GM12878 (cell line): ENCODE results near the gene PRCD. TPM values are rescaled to one million over a fixed set of nuclear protein-coding genes. Genes with fewer than 3 reads are reported as not detected.
"Not testable (repeated sequence)": the region's sequence is repeated elsewhere in the genome, so short reads cannot be mapped to it uniquely, and the experiment has no call there.

Experiments used
- ATAC-seq: fragments of 200-7000 bp; cut with Tn5 transposase; 3 replicates; pipeline ENCODE4 v1.9.1; 2020; ENCODE audit warnings: mild to moderate bottlenecking, moderate library complexity
- BruUV-seq: library from RNA; stranded (reverse); fragments of 400-500 nt; replicated peaks from 2 replicates; lab custom pipeline; 2021; lab: Mats Ljungman, UMichigan
- CTCF ChIA-PET: fragments of 300-600 bp; sonication (Branson Sonifier 250); formaldehyde crosslinking; extraction: SDS; loops from one replicate; lab custom pipeline; 2021; ENCODE audit warnings: inconsistent platforms; lab: Yijun Ruan, JAX
- POLR2A ChIA-PET: fragments of 350-600 bp; formaldehyde crosslinking; extraction: SDS; loops from one replicate; lab custom pipeline; 2021; ENCODE audit warnings: inconsistent platforms; lab: Charles Lee
- RAD21 ChIA-PET: fragments of 300-600 bp; sonication (Branson Sonifier 250); formaldehyde crosslinking; loops from one replicate; lab custom pipeline; 2023; ENCODE audit warnings: antibody characterized with exemption; ENCODE audit not compliant: unreplicated experiment; lab: Charles Lee
- SMC1A ChIA-PET: fragments of 300-600 bp; sonication (Branson Sonifier 250); formaldehyde crosslinking; loops from one replicate; lab custom pipeline; 2023; ENCODE audit not compliant: unreplicated experiment, uncharacterized antibody; lab: Charles Lee
- DNase-seq: peaks from one replicate; pipeline ENCODE4 v3.0.0-alpha.2; 2011; ENCODE audit warnings: low read depth, low spot score
- FAIRE-seq: peaks from 3 replicates; lab custom pipeline; 2011; peaks lifted over from hg19 to GRCh38; lab: Jason Lieb, UNC
- H2AFZ ChIP-seq: 2 replicates; pipeline ENCODE4 v1.6.0; 2011; ENCODE audit warnings: low read depth, low read length, control low read depth; ENCODE audit not compliant: control insufficient read depth
- H3K27ac ChIP-seq: 2 replicates; pipeline ENCODE4 v1.5.1; 2011; ENCODE audit warnings: control low read depth; ENCODE audit not compliant: control insufficient read depth, insufficient read depth
- H3K27me3 ChIP-seq, 2 experiments: replicated peaks in 1 of 2; 2 replicates each; pipeline versions ENCODE4 v1.6.0 to v1.6.1; 2011; ENCODE audit warnings: low read length in 1 of 2; ENCODE audit not compliant: control insufficient read depth in 2 of 2, insufficient read depth in 2 of 2
- H3K36me3 ChIP-seq, 2 experiments: 2 replicates each; pipeline ENCODE4 v1.5.1; 2011; ENCODE audit warnings: low read length in 1 of 2; ENCODE audit not compliant: control insufficient read depth in 2 of 2, insufficient read depth in 2 of 2
- H3K4me1 ChIP-seq: 2 replicates; pipeline ENCODE4 v1.6.1; 2011; ENCODE audit warnings: mild to moderate bottlenecking, low read length, moderate library complexity, mixed read lengths; ENCODE audit not compliant: control insufficient read depth, insufficient read depth
- H3K4me2 ChIP-seq: 2 replicates; pipeline ENCODE4 v1.6.0; 2011; ENCODE audit warnings: control low read depth; ENCODE audit not compliant: control insufficient read depth, insufficient read depth
- H3K4me3 ChIP-seq: fragments of 200-600 bp; sonication (generic); 2 replicates; pipeline ENCODE4 v1.5.1; 2016
- H3K79me2 ChIP-seq: 2 replicates; pipeline ENCODE4 v1.6.0; 2011; ENCODE audit warnings: low read length; ENCODE audit not compliant: control insufficient read depth, insufficient read depth
- H3K9ac ChIP-seq: 2 replicates; pipeline ENCODE4 v1.8.0; 2011; ENCODE audit warnings: low read length, control low read depth, mixed read lengths; ENCODE audit not compliant: control insufficient read depth, insufficient read depth
- H3K9me3 ChIP-seq: replicated peaks from 3 replicates; pipeline ENCODE4 v1.5.1; 2011; ENCODE audit warnings: mild to moderate bottlenecking, low read length; ENCODE audit not compliant: control insufficient read depth, insufficient read depth
- H4K20me1 ChIP-seq: 2 replicates; pipeline ENCODE4 v1.6.0; 2011; ENCODE audit not compliant: control insufficient read depth, insufficient read depth
- EED ChIP-seq: sonication (generic); IDR thresholded peaks from 2 replicates; pipeline ENCODE4 v1.6.1; 2016; ENCODE audit warnings: antibody characterized with exemption, low read depth
- MLLT1 ChIP-seq: fragments of 450-650 bp; IDR thresholded peaks from 2 replicates; pipeline ENCODE4 v1.6.1; 2016; ENCODE audit warnings: mild to moderate bottlenecking
- NKRF ChIP-seq: fragments of 450-650 bp; conservative IDR thresholded peaks from 2 replicates; pipeline ENCODE4 v1.6.1; 2017; ENCODE audit warnings: mild to moderate bottlenecking, moderate library complexity
- TBL1XR1 ChIP-seq: IDR thresholded peaks from 2 replicates; pipeline ENCODE4 v1.6.1; 2012; ENCODE audit warnings: low read depth, low read length, improper control_type of control experiment
- YY1 ChIP-seq: IDR thresholded peaks from 2 replicates; pipeline ENCODE4 v1.6.1; 2011; ENCODE audit warnings: low read depth, mild to moderate bottlenecking, low read length
- ZBTB4 ChIP-seq: fragments of 450-650 bp; formaldehyde crosslinking; IDR thresholded peaks from 2 replicates; pipeline ENCODE4 v1.4.0; 2022; ENCODE audit warnings: mild to moderate bottlenecking, moderate library complexity
- ZNF274 ChIP-seq: IDR thresholded peaks from one replicate; pipeline ENCODE4 v1.8.0; 2011; ENCODE audit not compliant: insufficient read length, insufficient read depth
- WGBS: methylation state at CpG from one replicate; pipeline ENCODE4 v1.1.6; 2016; ENCODE audit warnings: low lambda C conversion rate; ENCODE audit not compliant: insufficient replicate concordance, insufficient coverage; ENCODE audit errors: missing lambda C conversion rate; 5-methylcytosine and 5-hydroxymethylcytosine counted together
- in situ Hi-C: fragments of 300-500 bp; cut with MboI; formaldehyde crosslinking; loops from 9 replicates; pipeline ENCODE4 v1.14.3; 2018; ENCODE audit warnings: mixed read lengths
- intact Hi-C: fragments of 100-400 bp; cut with micrococcal nuclease; formaldehyde crosslinking; loops from one replicate; pipeline ENCODE4 v1.14.2; 2022; ENCODE audit not compliant: unreplicated experiment
- polyA plus RNA-seq, 11 experiments: library from polyadenylated mRNA; depleted of rRNA in 4 of 11; unstranded in 6 of 11; stranded (reverse) in 5 of 11; fragments of >200 nt; fragmentation: Nextera tagmentation in 4 of 11; fragmentation: Illumina TruSeq in 1 of 11; extraction: Ambion mirVana in 4 of 11; extraction: Trizol in 1 of 11; gene quantifications; 1 replicate in 1 of 11; 2 replicates in 10 of 11; pipeline versions ENCODE4 v1.2.1 to v1.2.3, GENCODE V29; 2011 to 2016; ENCODE audit warnings: inconsistent platforms in 2 of 11, missing spikeins in 2 of 11, low read depth in 1 of 11
- total RNA-seq, 4 experiments: library from RNA; depleted of rRNA in 3 of 4; stranded (reverse); fragments of >200 nt in 3 of 4; fragmentation: Illumina TruSeq in 1 of 4; extraction: Trizol in 1 of 4; gene quantifications; 2 replicates each; pipeline versions ENCODE4 v1.2.1 to v1.2.3, GENCODE V29; 2013 to 2021

The PRCD gene
- total and polyA plus RNA-seq, 10 of the 15 experiments (the other 5 are each of a cell fraction or from before 2014, with no cell fraction given): 0.18 to 0.95 (median 0.34) TPM; not detected in 4

- ChIA-PET POLR2A (no interaction called here), RAD21 (no interaction called here), SMC1A (interaction anchor here (1.3 kb wide), 1 partner anchor 9 kb away, joined by 3 read pairs; no protein-coding TSS in a partner anchor), CTCF (no interaction called here)
- DNase-seq (no peak), FAIRE-seq (no peak), ATAC-seq (no peak)
- no peaks in the 10 kb centered on the region for H3K79me2 ChIP-seq
- H3K4me1 ChIP-seq: peaks cover 11% of the 10 kb centered on the region
- H3K36me3 ChIP-seq: no peaks in the 10 kb centered on the region
- H3K27ac ChIP-seq: no peak overlapping the region
- H3K9me3 ChIP-seq: no peaks in the 10 kb centered on the region
- H3K4me3 ChIP-seq: no peak overlapping the region
- no peaks in the 10 kb centered on the region for H4K20me1 ChIP-seq
- H2AFZ ChIP-seq: no peak overlapping the region
- intact Hi-C loops: no loop called here
- 60% methylated on average over 8 of the region's 8 CpGs for WGBS
- no peak overlapping the region for H3K4me2 ChIP-seq
- H3K9ac ChIP-seq: no peak overlapping the region
- in situ Hi-C loops: no loop called here
- TF ChIP-seq NKRF: no peak
- TF ChIP-seq ZNF274: no peak
- TF ChIP-seq YY1: no peak
- TF ChIP-seq EED: no peak
- no peak for TF ChIP-seq MLLT1
- no peak for TF ChIP-seq ZBTB4 (CRISPR knock-in tag)
- no peak for TF ChIP-seq TBL1XR1
- peaks cover 4 to 5% of the 10 kb centered on the region in 2 experiments for H3K27me3 ChIP-seq
- BruUV-seq: no TSS peak
Observed at GRCh38 chr17:76532072-76532651, 7.7 kb upstream of the PRCD start.

- DNase-seq, FAIRE-seq, H3K4me1 ChIP-seq, BruUV-seq, H3K9me3 ChIP-seq, H3K36me3 ChIP-seq, H3K4me3 ChIP-seq, SMC1A ChIA-PET, H3K27me3 ChIP-seq, H3K9ac ChIP-seq, POLR2A ChIA-PET, CTCF ChIA-PET, ATAC-seq, H3K4me2 ChIP-seq, H4K20me1 ChIP-seq, H3K27ac ChIP-seq, intact Hi-C loops, in situ Hi-C loops, H3K79me2 ChIP-seq, H2AFZ ChIP-seq: not testable (repeated sequence)
- RAD21 ChIA-PET: interaction anchor here (0.8 to 0.9 kb wide), 2 partner anchors 11 to 148 kb away, joined by 3 read pairs; no protein-coding TSS in a partner anchor
- WGBS: 67% methylated on average over 9 of the region's 9 CpGs
Observed at GRCh38 chr17:76533640-76534359, 6.0 kb upstream of the PRCD start.
